IgD-negative memory B cell (primary cell): Measurements from ENCODE around the gene ARHGEF12. TPM values are rescaled to one million over a fixed set of nuclear protein-coding genes. Genes with fewer than 3 reads are reported as not detected.

Experiments used
- H3K27ac Mint-ChIP-seq, 3 donors: one replicate each; pipeline ENCODE4 v1.8.0; 2020 to 2022; ENCODE audit warnings: mild to moderate bottlenecking in 3 of 3, mixed read lengths in 3 of 3, moderate library complexity in 1 of 3
- H3K27me3 Mint-ChIP-seq: one replicate; pipeline ENCODE4 v1.8.0; 2021; ENCODE audit warnings: mixed read lengths
- H3K36me3 Mint-ChIP-seq: one replicate; pipeline ENCODE4 v1.8.0; 2020; ENCODE audit warnings: mild to moderate bottlenecking, mixed read lengths
- H3K4me1 Mint-ChIP-seq, 3 donors: one replicate each; pipeline ENCODE4 v1.8.0; 2020 to 2022; ENCODE audit warnings: mixed read lengths in 3 of 3, mild to moderate bottlenecking in 1 of 3
- H3K4me3 Mint-ChIP-seq, 4 donors: one replicate each; pipeline ENCODE4 v1.8.0; 2020 to 2022; ENCODE audit warnings: mild to moderate bottlenecking in 4 of 4, mixed read lengths in 4 of 4, moderate library complexity in 3 of 4
- H3K9me3 Mint-ChIP-seq, 3 donors: one replicate each; pipeline ENCODE4 v1.8.0; 2020 to 2021; ENCODE audit warnings: mixed read lengths in 3 of 3, mild to moderate bottlenecking in 1 of 3
- polyA plus RNA-seq: library from polyadenylated mRNA; unstranded; fragments of 300-500 nt; fragmentation: Illumina TruSeq; gene quantifications from one replicate; pipeline ENCODE4 v1.2.3, GENCODE V29; 2021

ARHGEF12 gene
- polyA plus RNA-seq, 1 donor from 2014 or later: 4.5 TPM

- peaks cover 16% of the 10 kb centered on the region for H3K27me3 Mint-ChIP-seq
Observed at GRCh38 chr11:120522021-120522420, 185.8 kb downstream of the ARHGEF12 start.

GRCh38 chr11:120522736-120523135 is 186.5 kb downstream of the ARHGEF12 start:
- peaks cover 2% of the 10 kb centered on the region for H3K36me3 Mint-ChIP-seq
- H3K27me3 Mint-ChIP-seq: peaks cover 13% of the 10 kb centered on the region
- peak overlapping the region in 1 of 4 donors; percentile 52 for H3K4me3 Mint-ChIP-seq
- peak overlapping the region in 1 of 3 donors; percentile 71 for H3K27ac Mint-ChIP-seq
- no peaks in the 10 kb centered on the region for H3K9me3 Mint-ChIP-seq
- H3K4me1 Mint-ChIP-seq: no peaks in the 10 kb centered on the region

More at GRCh38 chr11:120522021-120522420, 185.8 kb downstream of the ARHGEF12 start:
- H3K36me3 Mint-ChIP-seq: peaks cover 2% of the 10 kb centered on the region
- H3K4me3 Mint-ChIP-seq: no peak overlapping the region
- no peaks in the 10 kb centered on the region for H3K4me1 Mint-ChIP-seq
- no peaks in the 10 kb centered on the region for H3K9me3 Mint-ChIP-seq
- H3K27ac Mint-ChIP-seq: no peak overlapping the region

- H3K27ac Mint-ChIP-seq: peak overlapping the region in 1 of 3 donors; percentile 71
- H3K36me3 Mint-ChIP-seq: peaks cover 2% of the 10 kb centered on the region
- H3K9me3 Mint-ChIP-seq: no peaks in the 10 kb centered on the region
- peak overlapping the region in 2 of 4 donors; percentile 0 to 52 for H3K4me3 Mint-ChIP-seq
- peaks cover 12% of the 10 kb centered on the region for H3K27me3 Mint-ChIP-seq
- no peaks in the 10 kb centered on the region for H3K4me1 Mint-ChIP-seq
Observed at GRCh38 chr11:120523196-120523595, 187.0 kb downstream of the ARHGEF12 start.

- Mint-ChIP-seq H3K4me3 (no peak overlapping the region), H3K27me3 (peaks cover 18% of the 10 kb centered on the region), H3K27ac (no peak overlapping the region), H3K36me3 (peaks cover 2% of the 10 kb centered on the region), H3K9me3 (peaks cover 0 to 2% (median 0%) of the 10 kb centered on the region in 3 donors), H3K4me1 (no peaks in the 10 kb centered on the region)
Observed at GRCh38 chr11:120524536-120525085, 188.4 kb downstream of the ARHGEF12 start.

- Mint-ChIP-seq H3K27me3 (peaks cover 14% of the 10 kb centered on the region), H3K4me3 (no peak overlapping the region), H3K9me3 (peaks cover 0 to 2% (median 0%) of the 10 kb centered on the region in 3 donors), H3K4me1 (no peaks in the 10 kb centered on the region), H3K36me3 (peaks cover 4% of the 10 kb centered on the region), H3K27ac (no peak overlapping the region)
Observed at GRCh38 chr11:120525261-120526171, 189.3 kb downstream of the ARHGEF12 start.

GRCh38 chr11:120526241-120526640 is 190.0 kb downstream of the ARHGEF12 start:
- Mint-ChIP-seq H3K27me3 (peaks cover 14% of the 10 kb centered on the region), H3K9me3 (peaks cover 0 to 2% (median 0%) of the 10 kb centered on the region in 3 donors), H3K36me3 (peaks cover 2% of the 10 kb centered on the region), H3K4me3 (no peak overlapping the region), H3K27ac (no peak overlapping the region), H3K4me1 (no peaks in the 10 kb centered on the region)

- H3K27me3 Mint-ChIP-seq: peaks cover 14% of the 10 kb centered on the region
- H3K36me3 Mint-ChIP-seq: peaks cover 2% of the 10 kb centered on the region
- H3K27ac Mint-ChIP-seq: no peak overlapping the region
- H3K4me3 Mint-ChIP-seq: no peak overlapping the region
- peaks cover 0 to 2% (median 0%) of the 10 kb centered on the region in 3 donors for H3K9me3 Mint-ChIP-seq
- no peaks in the 10 kb centered on the region for H3K4me1 Mint-ChIP-seq
Observed at GRCh38 chr11:120527111-120527761, 191.0 kb downstream of the ARHGEF12 start.

GRCh38 chr11:120528749-120529148 is 192.5 kb downstream of the ARHGEF12 start:
- peaks cover 2% of the 10 kb centered on the region for H3K36me3 Mint-ChIP-seq
- peaks cover 19% of the 10 kb centered on the region for H3K27me3 Mint-ChIP-seq
- H3K9me3 Mint-ChIP-seq: peaks cover 0 to 2% (median 0%) of the 10 kb centered on the region in 3 donors
- no peaks in the 10 kb centered on the region for H3K4me1 Mint-ChIP-seq
- no peak overlapping the region for H3K4me3 Mint-ChIP-seq
- no peak overlapping the region for H3K27ac Mint-ChIP-seq

- peaks cover 2% of the 10 kb centered on the region for H3K36me3 Mint-ChIP-seq
- no peak overlapping the region for H3K4me3 Mint-ChIP-seq
- no peak overlapping the region for H3K27ac Mint-ChIP-seq
- peaks cover 0 to 2% (median 0%) of the 10 kb centered on the region in 3 donors for H3K9me3 Mint-ChIP-seq
- H3K27me3 Mint-ChIP-seq: peaks cover 18% of the 10 kb centered on the region
- H3K4me1 Mint-ChIP-seq: no peaks in the 10 kb centered on the region
Observed at GRCh38 chr11:120529214-120529613, 193.0 kb downstream of the ARHGEF12 start.

GRCh38 chr11:120529911-120530310 is 193.7 kb downstream of the ARHGEF12 start:
- Mint-ChIP-seq H3K27ac (no peak overlapping the region), H3K27me3 (peaks cover 23% of the 10 kb centered on the region), H3K4me3 (peak overlapping the region in 1 of 4 donors; percentile 23), H3K4me1 (no peaks in the 10 kb centered on the region), H3K36me3 (peaks cover 2% of the 10 kb centered on the region), H3K9me3 (peaks cover 0 to 2% (median 0%) of the 10 kb centered on the region in 3 donors)

- Mint-ChIP-seq H3K9me3 (peaks cover 0 to 2% (median 0%) of the 10 kb centered on the region in 3 donors), H3K4me1 (no peaks in the 10 kb centered on the region), H3K27ac (no peak overlapping the region), H3K36me3 (peaks cover 2% of the 10 kb centered on the region), H3K4me3 (peak overlapping the region in 1 of 4 donors; percentile 18), H3K27me3 (peaks cover 24% of the 10 kb centered on the region)
Observed at GRCh38 chr11:120532082-120532831, 196.0 kb downstream of the ARHGEF12 start.

- Mint-ChIP-seq H3K27me3 (peaks cover 24% of the 10 kb centered on the region), H3K4me1 (no peaks in the 10 kb centered on the region), H3K36me3 (peaks cover 2% of the 10 kb centered on the region), H3K27ac (no peak overlapping the region), H3K9me3 (peaks cover 0 to 2% (median 0%) of the 10 kb centered on the region in 3 donors), H3K4me3 (no peak overlapping the region)
Observed at GRCh38 chr11:120532832-120533196, 196.6 kb downstream of the ARHGEF12 start.

- Mint-ChIP-seq H3K4me3 (no peak overlapping the region), H3K27me3 (peaks cover 15% of the 10 kb centered on the region), H3K36me3 (no peaks in the 10 kb centered on the region), H3K4me1 (peaks cover 3 to 8% (median 6%) of the 10 kb centered on the region in 3 donors), H3K27ac (no peak overlapping the region), H3K9me3 (no peaks in the 10 kb centered on the region)
Observed at GRCh38 chr11:120536091-120536796, 200.0 kb downstream of the ARHGEF12 start.

GRCh38 chr11:120536797-120537169 is 200.6 kb downstream of the ARHGEF12 start:
- Mint-ChIP-seq H3K36me3 (no peaks in the 10 kb centered on the region), H3K27me3 (peaks cover 15% of the 10 kb centered on the region), H3K27ac (no peak overlapping the region), H3K4me3 (no peak overlapping the region), H3K9me3 (no peaks in the 10 kb centered on the region), H3K4me1 (peaks cover 3 to 8% (median 6%) of the 10 kb centered on the region in 3 donors)
